Gastrocnemius medialis (tissue), 4 donors: ENCODE results near the gene PGD.

Source experiments
- POLR2A ChIP-seq, 2 donors: fragments of 450-650 bp; IDR thresholded peaks; one replicate each; pipeline ENCODE4 v1.6.1; 2017; ENCODE audit warnings: antibody characterized with exemption in 2 of 2, mild to moderate bottlenecking in 2 of 2, moderate library complexity in 2 of 2
- TF ChIP-seq, protein P1 (sequence below), 5 experiments: fragments of 450-650 bp in 3 of 5; fragments of 200-600 bp in 2 of 5; sonication (generic) in 2 of 5; IDR thresholded peaks in 4 of 5; conservative IDR thresholded peaks in 1 of 5; 1 replicate in 4 of 5; 2 replicates in 1 of 5; pipeline ENCODE4 v1.5.1; 2016 to 2019; ENCODE audit warnings: antibody characterized with exemption in 5 of 5, mild to moderate bottlenecking in 3 of 5, moderate library complexity in 3 of 5

DNA sequence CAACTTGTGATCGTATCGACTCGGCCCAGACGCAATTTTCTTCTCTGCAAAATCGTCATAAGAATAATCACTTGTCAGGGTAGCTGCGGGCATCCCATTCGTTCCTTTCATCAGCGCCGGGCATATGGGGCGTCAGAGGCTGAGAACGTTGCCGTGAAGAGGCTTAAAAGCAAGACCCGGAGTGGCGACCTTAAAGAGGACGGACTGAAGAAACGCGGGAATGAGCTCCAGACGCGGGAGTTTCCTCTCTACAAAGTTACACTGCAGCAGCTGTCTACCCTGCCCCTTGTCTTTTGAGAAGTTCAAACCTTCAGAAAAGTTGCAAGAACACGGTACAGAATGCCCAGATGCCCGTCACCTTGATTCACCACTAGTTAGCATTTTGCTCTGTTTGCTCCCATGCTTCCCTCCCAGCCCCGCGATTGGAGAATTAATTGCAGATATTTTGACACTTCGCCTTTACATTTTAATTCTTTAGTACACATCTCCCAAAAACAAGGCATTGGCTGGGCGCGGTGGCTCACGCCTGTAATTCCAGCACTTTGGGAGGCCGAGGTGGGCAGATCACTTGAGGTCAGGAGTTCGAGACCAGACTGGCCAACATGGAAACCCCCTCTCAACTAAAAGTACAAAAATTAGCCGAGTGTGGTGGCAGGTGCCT is 32.3 kb downstream of the PGD start:
- TF ChIP-seq, protein P1, sequence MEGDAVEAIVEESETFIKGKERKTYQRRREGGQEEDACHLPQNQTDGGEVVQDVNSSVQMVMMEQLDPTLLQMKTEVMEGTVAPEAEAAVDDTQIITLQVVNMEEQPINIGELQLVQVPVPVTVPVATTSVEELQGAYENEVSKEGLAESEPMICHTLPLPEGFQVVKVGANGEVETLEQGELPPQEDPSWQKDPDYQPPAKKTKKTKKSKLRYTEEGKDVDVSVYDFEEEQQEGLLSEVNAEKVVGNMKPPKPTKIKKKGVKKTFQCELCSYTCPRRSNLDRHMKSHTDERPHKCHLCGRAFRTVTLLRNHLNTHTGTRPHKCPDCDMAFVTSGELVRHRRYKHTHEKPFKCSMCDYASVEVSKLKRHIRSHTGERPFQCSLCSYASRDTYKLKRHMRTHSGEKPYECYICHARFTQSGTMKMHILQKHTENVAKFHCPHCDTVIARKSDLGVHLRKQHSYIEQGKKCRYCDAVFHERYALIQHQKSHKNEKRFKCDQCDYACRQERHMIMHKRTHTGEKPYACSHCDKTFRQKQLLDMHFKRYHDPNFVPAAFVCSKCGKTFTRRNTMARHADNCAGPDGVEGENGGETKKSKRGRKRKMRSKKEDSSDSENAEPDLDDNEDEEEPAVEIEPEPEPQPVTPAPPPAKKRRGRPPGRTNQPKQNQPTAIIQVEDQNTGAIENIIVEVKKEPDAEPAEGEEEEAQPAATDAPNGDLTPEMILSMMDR (IDR thresholded peaks at IDR 0.05 in 4 of 5, conservative IDR thresholded peaks at IDR 0.05 in 1 of 5): no peak
- no peak for TF ChIP-seq POLR2A (IDR thresholded peaks at IDR 0.05)
